Hepatocyte (in vitro differentiated cells): ENCODE data around the gene IAPP.

Source experiments
- CTCF ChIP-seq: fragments of 200-600 bp; sonication (generic); IDR thresholded peaks from 2 replicates; pipeline ENCODE4 v1.5.1; 2016; ENCODE audit warnings: antibody characterized with exemption, mild to moderate bottlenecking; ENCODE audit not compliant: poor library complexity
- EZH2 ChIP-seq: fragments of 200-600 bp; sonication (generic); IDR thresholded peaks from 2 replicates; pipeline ENCODE4 v1.6.1; 2016; ENCODE audit warnings: antibody characterized with exemption, mild to moderate bottlenecking, borderline replicate concordance

- TF ChIP-seq EZH2 (no peak), CTCF (no peak)
Observed at GRCh38 chr12:21343636-21344035, 29.1 kb upstream of the IAPP start.
